Germinal center (tissue), 1 donor: ENCODE data around the gene RTP3.

Source experiments
- DNase-seq: peaks from one replicate; pipeline ENCODE4 v3.0.0; 2012; ENCODE audit warnings: mixed read lengths, low spot score

The RTP3 gene

DNA sequence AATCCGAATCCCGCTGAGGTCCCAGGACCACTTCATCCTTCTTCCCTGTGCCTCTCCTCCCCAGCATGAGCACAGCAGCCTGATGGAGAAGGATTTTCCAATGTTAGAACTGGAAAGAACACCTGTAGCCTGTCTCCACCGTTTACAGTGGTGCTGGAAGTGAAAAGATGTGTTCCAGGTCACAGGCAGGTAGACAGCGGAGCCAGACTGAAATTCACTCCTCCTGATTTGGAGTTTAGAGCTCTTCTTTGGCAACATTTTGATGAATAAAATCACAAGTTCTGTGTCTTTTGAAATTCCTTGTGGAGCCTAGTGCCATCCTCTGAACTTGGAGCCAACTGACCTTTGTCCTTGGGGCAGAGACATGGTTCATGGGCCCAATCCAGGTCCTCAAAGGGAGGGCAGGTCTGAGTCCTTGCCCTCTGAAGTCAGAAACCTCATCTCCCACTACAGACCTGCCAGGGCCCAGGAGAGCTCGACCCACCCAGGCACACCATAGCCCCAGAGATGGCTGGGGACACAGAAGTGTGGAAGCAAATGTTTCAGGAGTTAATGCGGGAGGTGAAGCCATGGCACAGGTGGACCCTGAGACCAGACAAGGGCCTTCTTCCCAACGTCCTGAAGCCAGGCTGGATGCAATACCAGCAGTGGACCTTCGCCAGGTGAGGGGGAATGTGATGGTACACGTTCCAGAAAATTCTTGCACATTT, at the start of gene RTP3:
TSS of gene RTP3 (plus strand) at position 421 of the 710 bp plus-strand sequence. CDS start at position 508, 87 bp downstream.
- no peak for DNase-seq

DNA sequence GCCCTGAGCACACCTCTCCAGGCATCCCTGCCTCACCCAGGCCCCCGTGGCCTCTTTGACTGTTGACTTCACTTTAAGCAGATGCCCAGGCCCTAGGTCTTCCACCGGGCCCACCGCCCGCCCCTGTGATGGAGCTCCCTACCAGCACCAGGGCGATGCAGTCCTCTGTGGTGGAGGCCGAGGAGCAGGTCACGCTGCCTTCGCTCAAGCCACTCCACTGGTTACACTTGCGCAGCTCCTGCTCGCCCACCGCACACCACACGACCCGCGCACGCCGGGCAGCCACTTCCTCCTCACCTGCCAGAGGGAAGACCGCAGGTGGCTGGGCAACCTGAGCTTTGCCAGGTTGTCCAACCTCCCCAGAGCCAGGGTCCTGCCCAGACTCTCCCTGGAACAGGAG, 49.1 kb upstream of the RTP3 start:
- DNase-seq = no peak

DNA sequence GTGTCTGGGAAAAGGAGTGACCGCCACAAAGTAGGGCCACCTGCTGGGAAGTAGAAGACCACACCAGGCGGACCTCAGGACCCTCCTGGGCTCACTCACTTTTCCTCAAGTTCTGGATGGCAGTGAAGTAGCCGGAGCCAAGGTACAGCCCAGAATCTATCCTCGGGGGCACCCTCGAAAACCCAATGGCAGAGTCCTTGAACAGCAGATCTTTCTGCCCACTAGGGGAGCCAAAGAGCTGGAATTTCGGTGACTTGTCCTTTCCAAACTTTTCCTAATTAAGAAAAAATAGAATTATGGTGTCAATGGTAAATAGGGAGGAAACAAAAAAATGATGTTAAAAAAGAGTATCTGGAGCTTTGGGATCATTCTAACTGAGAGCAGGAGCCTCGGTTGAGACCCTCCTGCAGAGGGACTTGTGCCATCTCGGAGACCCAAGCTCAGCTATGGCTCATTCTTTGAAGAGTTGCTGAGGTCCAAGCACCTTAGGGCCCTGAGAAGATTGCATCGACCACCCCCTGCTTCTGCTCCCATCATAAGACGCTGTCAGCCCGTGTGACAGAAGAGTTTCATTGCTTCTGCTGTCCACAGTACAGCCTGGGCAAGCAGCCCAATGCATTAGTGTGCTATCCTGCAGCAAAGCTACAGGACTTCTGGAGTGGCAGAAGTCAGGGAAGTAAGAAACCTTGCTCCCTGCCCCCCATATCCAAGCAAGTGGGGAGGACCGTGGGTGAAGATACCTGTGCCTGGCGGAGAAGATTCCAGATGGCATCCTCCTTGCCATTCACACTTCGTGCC, 47.8 kb upstream of the RTP3 start:
- peak; percentile 32 for DNase-seq

DNA sequence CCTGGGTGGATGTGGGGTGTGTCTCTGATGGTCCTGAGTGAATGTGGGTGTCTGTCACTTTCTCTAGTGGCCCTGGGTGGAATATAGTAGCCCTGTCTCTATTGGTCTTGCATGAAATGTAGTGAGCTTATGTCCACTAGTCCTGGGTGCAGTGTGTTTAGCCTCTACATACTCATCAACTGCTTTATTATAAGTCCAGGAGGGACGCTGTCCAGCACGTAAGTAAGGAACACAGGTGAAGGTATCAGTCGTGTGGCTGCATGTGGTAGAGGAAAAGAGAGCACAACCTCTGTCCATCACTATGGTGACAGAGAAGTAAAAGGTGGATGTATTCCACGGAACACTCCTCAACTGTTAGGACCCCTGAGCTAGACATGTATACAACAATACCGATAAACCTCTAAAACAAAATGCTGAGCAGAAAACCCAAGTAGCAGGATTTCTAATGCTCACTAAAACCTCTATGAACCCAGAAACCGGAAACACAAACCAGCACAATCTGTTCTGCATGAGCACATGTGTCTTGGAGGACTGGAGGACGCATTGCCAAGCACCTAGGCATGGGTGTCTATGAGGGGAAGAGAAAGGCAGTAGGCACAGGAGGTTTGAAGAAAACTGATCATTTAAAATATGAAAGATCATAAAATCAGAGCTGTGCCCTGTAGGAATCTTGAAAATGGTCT, 44.1 kb upstream of the RTP3 start:
- no peak for DNase-seq

DNA sequence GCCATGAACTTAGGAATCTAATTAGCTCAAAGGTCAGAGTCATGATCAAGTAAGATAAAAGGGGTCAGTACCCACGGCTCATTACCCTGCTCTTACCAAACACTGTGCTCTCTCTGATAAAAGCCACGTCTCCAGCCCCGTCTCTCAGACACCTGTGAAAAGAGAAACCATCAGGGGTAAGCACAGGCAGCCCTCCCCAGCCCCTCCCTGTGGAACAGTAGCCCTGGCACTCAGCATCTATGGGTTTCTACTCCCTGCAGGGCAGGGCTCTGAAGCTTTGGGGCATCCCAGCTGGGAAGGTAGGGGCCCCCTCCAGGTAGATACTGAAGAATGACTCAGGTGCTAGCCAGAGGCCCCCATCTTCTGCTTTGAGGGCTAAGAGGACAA, 43.6 kb upstream of the RTP3 start:
- DNase-seq = no peak

DNA sequence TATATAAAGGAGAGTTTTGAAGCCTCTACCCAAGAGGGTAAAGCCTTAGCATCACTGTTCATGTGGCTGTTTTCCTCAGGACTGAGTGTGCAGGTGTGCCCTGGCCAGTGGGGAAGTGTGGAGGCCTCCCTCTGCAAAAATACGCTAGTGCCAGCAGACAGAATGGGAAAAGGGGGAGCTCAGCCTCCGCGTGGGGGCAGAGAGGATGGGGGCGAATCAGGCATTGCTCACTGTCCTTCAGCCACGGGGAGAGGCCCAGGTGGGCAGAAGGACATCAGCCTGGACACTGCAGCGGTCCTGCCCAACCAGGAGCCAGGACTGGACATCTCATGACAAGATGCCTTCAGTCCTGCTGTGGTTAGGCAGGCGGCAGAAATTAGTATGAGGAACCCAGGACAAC, 43.2 kb upstream of the RTP3 start:
- DNase-seq = no peak

DNA sequence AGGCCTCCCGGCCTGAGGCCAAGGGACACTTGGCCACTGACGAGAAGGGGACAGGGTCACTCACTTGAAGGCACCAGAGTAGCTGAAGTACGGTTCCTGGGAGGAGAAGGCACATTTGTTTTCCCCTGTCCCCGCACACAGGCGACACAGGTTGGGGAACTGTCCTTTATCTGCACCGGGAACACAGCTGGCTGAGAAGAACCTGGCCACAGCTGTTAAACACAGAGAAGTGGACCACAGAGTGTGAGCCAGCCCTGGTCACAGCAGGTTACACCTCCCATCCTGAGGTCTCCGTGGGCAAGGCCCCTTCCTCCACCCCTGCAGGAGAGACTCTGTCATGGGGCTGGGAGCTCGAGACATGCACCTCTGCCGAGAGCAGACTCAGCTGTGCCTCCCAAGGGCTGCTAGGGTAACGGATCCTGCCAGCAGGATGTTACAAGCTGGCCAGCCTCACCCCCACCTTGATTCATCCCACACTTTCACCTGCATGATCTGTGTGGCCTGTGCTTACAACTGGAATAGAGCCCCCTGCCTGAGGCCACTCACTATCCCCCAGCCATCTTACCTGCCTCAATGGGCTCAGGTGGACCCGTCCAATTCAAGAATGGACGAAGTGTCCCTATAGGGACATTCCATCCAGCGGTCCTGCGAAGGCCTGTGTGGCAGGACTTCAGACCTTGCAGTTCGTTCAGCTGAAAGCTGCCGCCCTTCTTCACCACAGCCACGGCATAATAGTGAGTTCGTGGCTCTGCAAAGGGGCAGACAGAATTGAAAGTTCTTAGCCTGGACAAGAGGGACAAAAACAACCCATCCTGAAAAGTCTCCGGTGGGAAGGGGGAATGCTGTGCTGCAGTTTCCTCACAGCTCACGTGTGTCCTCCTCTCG, 42.3 kb upstream of the RTP3 start:
- no peak for DNase-seq

DNA sequence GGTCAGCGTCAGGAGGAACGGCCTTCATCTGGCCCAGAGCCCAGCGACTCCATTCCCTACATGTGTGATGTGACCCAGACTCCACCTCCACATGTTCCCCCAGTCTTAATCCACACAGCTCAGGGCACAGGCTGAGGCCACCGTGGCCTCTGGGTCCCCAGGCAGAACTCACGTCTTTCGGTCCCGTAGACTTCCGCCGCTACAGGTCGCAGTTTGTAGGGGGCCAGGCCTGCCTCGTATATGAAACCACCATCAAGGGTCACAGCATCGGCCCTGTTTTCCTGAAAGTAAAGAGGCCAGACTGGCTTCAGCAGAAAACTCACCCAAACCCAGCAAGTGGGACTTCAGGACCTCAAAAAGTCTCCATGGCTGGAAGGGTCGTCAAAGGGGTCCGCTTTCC, 41.7 kb upstream of the RTP3 start:
- DNase-seq = no peak

DNA sequence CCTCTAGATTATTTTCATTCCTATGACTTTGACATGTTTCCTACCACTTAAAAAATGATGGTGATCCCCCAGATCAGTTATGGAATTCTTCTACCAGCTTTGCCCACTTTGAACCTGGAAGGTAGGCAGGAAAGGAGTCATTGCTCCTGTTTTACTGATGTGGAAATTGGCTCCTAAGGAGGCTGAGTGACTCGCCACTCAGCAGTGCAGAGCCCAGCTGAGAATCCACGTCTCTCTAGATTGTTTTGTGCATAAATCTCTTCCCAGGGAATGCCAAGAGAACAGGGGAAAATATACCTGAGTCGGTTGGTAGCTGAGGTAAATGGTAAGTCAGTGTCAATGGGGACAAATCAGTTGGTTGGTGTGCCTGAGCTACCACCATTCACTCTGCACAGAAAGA, 37.7 kb upstream of the RTP3 start:
- DNase-seq = no peak

DNA sequence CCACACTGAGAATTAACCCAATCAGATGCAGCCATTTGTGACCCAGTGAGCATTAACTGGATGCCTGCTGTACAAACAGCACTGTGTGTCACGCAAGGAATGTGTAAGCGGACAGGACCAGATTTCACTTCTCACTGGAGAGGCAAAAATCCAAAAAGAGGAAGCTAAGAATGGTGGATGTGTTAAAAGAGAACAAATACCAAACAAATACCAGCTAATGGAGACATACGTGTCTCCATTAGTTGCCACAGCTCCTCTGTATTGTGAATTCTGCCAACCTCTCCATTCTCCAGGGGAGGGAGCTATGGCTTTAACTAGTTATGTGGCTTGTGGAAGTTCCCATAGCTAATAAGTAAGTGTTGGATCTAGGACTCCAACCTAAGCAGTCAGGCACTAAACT, 35.7 kb upstream of the RTP3 start:
- DNase-seq = no peak

DNA sequence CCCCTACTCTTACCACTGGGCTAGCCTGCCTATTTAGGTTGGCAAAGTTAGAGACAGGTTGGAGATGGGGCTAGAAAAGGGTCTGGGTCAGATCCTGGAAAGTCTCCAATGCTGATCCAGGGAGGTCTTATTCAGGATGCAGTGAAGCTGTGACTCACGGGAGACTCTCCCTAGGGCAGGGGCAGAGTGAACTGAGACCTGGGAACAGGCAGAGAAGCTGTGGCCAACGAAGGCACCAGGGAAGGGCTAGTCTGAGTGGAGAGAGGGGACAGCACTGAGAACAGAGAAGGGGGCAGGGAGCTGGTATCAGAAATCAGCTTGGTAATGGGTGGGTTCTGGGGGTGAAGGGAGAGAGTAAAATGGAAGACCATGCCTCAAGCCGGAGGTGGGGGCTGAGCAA, 35.3 kb upstream of the RTP3 start:
- DNase-seq = no peak

DNA sequence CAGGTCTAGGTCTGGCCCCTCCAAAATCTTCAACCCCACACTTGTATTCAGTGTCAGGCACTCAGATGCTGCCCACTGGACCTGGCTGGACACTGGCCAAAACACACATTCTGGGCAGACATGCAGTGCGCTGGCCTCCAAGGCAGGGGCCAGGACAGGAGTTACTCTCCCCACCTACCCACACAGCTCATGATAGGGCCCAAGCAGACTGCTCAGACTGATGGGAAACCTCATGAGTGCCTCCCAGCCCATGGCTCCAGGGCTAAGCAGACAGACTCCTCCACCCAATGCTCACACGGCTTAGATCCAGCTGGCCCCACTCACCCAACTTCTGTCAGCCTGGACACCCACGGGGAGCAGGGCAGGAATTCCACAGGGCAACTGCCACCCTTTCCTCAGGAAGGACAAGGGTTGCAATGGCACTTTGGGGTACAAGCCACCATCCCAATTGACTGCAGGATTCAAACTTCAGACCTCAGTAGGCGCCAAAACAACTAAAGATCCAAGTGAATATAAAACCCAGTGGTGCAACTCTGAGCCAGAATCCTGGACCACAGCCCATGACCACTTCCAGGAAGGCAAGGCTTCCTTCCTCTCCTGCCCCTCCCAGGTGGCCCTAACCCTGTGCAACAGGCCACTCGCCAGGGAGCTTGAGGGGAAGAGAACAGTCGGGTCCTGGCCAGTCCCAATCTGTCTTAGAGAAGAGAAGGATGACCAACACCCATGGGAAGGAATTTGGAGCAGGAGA, 34.5 kb upstream of the RTP3 start:
- DNase-seq = no peak

DNA sequence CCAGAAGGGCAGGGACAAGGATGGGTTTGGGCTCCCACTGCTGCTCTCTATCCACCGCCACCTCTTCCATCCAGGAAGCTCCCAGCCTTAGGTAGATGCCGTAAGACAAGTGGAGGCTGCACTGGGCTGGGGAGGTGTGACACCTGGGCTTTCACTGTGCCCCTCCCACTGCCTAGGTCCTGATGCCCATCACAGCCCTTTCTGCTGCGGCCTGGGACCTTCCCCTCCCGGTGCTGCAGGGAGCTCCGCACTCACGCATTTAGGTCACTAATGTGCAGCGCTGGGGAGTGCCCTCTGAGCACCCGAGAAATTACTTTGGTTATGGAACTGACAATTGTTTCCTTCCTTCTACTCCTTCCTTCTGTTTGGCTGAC, 33.9 kb upstream of the RTP3 start:
- DNase-seq = no peak

DNA sequence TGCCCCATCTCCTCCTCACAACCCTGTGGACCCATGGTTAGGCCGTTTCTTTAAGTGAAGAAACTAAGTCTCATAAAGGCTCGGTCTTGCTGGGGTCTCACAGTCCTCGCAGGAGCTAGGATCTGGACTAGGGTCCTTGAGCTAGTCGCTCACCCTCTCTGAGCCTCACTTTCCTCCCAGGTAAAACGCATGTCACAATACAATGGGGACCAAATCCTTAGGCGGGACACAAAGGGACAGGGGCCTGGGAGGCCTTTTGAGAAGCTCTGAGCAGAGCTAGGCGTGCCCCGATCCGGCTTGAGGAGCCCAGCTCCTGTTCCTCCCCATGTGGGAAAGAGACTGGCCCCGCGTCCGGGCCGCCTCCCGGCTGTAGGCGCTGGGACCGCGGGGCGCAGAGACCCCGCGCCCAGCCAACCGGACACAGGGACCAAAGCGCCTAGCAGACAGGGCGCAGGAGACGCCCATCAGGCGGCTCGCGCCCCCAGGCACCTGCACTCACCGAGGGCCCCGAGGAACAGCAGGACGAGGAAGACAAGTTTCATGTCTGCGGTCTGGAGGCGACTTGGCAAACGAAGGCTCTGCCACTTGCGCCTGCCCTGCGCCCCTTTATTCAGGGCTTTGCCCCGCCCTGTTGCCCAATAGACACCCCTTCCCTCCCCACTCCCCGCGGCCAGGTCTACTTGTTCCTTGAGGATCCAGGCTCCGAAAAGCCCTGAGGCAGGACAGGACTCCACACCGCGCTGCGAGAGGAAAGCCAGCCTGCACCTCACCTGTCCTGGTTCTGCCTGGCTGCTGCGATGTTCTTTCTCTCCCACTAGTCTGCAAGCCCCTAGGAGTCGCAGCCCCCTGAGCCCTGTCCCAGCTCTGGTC, 33.2 kb upstream of the RTP3 start, which contains the start of gene LTF:
TSS of gene LTF (minus strand) at position 580 of the 870 bp plus-strand sequence. CDS start at position 542, 38 bp downstream.
- DNase-seq = no peak

DNA sequence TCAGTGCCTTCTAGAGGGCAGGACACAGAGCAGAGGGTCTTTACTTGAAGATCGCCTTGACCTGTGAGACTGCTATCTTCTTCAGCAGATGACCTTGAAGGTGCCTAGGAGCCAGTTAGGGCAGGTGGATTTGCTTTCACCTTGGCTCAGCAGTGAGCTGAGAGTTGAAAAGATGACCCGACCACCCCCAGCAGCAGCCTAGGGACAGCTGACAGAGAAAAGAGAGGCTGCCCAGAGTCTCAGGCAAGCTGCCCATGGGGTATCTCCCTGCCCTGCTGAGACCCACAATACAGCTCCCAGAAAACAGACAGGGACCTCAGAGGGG, 32.6 kb upstream of the RTP3 start:
- DNase-seq = no peak

DNA sequence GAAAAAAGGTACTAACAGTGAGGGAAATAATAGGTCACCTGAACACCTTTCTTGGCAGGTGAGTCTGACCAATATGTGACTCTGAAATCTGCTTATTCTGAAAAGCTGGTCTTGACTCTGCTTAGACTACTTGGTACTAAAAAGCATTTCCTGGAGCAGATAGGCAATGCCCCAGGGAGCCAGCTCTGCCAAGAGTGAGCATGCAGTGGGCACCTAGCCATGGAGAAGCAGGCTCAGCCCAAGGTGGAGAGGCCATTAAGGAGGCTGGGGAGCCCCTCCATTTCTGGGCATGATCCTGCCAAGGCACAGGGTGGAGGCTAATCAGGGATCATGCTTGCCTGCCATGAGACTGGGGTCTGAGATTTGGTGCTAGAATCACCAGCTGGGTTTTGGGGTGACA, 31.5 kb upstream of the RTP3 start:
- DNase-seq = no peak

DNA sequence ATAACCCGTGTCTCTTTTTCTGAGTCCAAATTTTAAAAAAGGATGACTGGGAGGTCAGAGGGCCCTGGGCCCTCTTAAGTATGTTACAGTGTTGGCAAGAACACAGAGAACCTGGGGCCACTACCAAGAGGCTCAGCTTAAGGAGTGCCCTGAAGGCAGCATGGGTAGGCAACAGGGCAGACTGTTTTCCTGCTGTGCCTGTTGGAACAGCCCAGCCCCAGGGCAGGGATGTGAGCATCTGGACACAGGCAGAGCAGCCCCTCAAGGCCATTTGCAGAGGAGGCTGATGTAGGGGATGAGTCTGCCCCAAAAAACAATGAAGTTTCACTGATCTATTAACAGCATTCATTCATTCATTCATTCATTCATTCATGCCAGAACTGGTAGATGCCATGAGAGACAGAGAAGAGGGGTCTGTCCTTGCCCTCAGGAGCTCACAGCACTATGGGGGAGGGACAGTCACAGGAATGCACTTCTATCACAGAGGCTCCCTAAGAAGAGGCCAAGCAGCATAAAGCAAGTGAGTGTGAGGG, 30.8 kb upstream of the RTP3 start:
- no peak for DNase-seq

DNA sequence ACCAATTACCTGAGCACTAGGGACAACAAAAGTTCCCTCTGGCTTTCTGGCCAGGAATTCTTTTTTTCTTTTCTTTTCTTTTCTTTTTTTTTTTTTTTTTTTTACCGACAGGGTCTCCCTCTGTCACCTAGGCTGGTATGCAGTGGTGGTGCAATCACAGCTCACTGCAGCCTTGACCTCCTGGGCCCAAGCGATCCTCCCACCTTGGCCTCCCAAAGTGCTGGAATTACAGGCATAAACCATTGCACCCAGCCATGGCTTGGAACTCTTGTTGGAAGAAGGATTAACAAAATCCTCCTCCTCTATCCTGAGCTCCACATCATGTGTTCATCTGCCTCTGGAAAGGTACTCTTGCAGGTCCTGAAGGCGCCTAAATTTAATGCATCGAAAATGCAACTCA, 30.2 kb upstream of the RTP3 start:
- no peak for DNase-seq

DNA sequence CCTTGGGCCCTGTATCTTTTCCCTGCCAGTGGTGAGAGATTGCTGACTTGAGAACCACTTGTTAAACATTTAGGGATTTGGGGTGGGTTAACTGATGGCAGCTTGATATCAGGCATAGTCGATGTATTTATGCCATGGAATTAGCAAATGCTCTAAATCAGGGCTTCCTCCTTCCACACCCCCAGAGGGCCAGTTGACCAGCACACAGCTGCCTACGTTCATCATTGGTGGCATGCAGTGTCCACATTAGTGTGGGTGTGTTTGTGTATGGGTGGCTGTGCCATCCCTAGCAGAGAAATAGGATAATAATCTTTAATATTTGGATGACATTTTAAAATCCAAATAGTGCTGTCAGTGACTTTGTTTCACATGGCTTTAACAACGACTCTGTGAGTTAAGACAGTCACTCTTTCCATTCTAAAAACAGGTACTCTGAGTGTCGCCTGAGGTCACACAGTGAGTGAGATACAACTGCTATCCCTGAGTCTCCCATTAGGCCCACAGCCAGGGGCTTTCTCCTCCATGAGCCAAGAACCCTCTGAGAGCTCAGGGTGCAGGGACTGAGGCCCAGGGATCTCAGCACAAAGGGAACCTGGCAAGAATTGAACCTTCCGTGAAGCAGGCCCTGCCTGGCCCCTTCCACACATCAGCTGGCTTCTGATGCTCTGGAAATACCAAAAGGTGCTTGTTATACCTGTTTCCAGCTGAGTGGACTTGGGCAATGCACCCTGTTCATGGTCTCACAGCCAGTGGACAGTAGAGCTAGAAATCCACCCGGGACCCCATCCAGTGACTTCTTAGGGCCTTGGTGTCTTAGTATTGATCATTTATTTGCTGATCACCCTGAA, 28.8 kb upstream of the RTP3 start:
- DNase-seq = no peak
